GM18508 (cell line): Measurements from ENCODE around the gene SEMA3F.
"Not testable (repeated sequence)": the region's sequence is repeated elsewhere in the genome, so short reads cannot be mapped to it uniquely, and the experiment has no call there.

Source experiments
- ATAC-seq: cut with Tn5 transposase; IDR thresholded peaks from one replicate; pipeline ENCODE4 v1.9.1; 2021; ENCODE audit warnings: moderate number of reproducible peaks; ENCODE audit not compliant: insufficient read depth, unreplicated experiment

SEMA3F gene

GRCh38 chr3:50205413-50206276 is 50.5 kb downstream of the SEMA3F start:
- ATAC-seq = no peak

- ATAC-seq = no peak
Measured at GRCh38 chr3:50207359-50208042, 52.4 kb downstream of the SEMA3F start.

DNA sequence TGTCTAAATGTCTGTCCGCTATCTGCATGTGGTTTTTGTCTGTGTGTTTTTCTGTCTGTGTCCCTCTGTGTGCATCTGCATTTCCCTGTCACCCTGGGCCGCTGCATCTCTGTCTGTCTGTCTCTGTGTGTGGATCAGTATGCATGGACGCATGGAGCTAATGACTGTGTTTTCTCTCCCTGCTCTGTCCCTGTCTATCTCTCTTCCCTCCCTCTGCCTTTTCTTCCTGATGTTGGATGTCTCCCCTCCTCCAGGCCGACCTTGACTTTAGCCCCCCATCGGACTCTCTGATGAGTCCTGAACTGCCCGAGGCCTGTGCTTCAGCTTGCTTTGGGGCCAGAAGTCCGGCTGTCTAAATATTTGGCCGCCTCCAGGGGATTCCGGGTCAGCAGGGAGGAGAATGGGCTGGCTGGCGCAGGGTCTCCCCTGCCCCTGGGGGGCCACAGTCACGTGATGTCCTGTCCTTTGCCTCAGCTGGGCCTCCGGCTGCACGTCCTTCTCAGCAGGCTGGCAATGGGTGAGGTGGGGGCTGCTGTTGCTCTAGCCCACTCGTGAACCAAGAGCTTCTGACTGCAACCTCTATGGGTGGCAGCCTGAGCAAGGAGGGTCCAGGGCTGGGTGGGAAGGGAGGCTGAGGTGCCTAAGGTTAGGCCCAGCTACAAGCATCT is 53.7 kb downstream of the SEMA3F start:
- ATAC-seq = no peak

- ATAC-seq = no peak
Measured at GRCh38 chr3:50210176-50210509, 55.0 kb downstream of the SEMA3F start.

- no peak for ATAC-seq
Measured at GRCh38 chr3:50210510-50211367, 55.6 kb downstream of the SEMA3F start.

- not testable (repeated sequence) for ATAC-seq
Measured at GRCh38 chr3:50211368-50211717, 56.2 kb downstream of the SEMA3F start.

DNA sequence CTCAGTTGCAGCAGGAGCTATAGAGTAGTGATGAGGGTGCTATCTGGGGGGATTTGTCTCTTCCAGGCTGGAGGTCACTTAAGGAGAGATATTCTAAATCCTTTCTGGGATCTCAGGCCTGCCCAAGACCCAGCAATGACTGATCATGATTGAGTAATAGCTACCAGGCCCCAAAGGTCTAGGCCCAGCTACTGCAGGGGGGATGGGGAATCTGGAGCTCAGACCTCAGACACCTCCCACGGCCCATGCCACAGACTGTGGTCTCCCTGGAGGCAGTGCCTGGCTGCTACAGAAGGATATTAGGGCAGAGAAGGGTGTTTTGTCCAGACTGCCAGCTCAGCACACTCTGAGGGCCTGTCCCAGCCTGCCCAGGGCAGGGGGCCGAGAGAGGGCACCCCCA is 56.8 kb downstream of the SEMA3F start:
- no peak for ATAC-seq

DNA sequence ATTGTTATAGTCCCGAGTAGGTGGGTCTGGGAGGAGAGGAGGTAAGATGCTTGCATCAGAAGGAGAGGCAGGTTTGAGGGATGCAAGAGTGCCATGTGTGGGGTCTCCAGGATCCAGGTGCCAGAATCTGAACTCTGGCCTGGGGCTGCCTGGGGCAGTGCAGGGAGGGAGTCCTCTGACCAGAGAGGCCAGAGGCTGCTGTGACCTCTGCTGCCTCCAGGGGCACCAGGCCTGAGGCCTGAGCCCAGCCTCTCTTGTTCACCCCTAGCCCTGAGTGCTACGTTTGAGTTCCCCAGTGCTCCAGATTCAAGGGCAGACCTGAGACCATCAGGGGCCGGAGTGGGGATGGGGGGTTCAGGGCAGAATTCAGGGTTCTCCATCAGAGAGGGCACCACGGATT is 57.4 kb downstream of the SEMA3F start:
- ATAC-seq = no peak

DNA sequence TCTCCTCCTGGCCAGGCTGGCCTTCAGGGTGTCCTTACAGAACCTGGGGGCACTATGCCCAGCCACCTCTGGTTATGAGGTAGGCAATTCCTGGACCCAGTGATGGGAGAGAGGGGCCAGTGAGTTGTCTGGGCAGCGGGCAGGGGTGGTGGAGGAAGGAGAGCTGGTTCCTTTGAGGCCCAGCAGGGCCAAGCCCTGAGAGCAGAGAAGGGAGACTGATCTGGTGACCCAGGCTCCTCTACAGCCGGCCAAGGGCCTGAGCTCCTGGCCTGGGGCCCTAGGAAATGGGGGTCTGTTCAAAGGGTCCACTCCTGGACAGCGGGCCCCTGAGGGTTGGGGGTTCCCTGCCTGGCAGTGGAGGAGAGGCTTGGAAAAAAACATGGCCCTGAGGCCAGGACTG is 57.8 kb downstream of the SEMA3F start:
- no peak for ATAC-seq

- no peak for ATAC-seq
Measured at GRCh38 chr3:50213373-50213772, 58.2 kb downstream of the SEMA3F start.

- ATAC-seq = no peak
Measured at GRCh38 chr3:50214824-50215223, 59.7 kb downstream of the SEMA3F start.

- ATAC-seq = no peak
Measured at GRCh38 chr3:50215529-50215928, 60.4 kb downstream of the SEMA3F start.

GRCh38 chr3:50217681-50218080 is 62.6 kb downstream of the SEMA3F start:
- ATAC-seq = no peak

- ATAC-seq = no peak
Measured at GRCh38 chr3:50218448-50218847, 63.3 kb downstream of the SEMA3F start.

- no peak for ATAC-seq
Measured at GRCh38 chr3:50219285-50219684, 64.2 kb downstream of the SEMA3F start.

- ATAC-seq = no peak
Measured at GRCh38 chr3:50220109-50220508, 65.0 kb downstream of the SEMA3F start.

GRCh38 chr3:50221051-50221410 is 65.9 kb downstream of the SEMA3F start:
- ATAC-seq = no peak

DNA sequence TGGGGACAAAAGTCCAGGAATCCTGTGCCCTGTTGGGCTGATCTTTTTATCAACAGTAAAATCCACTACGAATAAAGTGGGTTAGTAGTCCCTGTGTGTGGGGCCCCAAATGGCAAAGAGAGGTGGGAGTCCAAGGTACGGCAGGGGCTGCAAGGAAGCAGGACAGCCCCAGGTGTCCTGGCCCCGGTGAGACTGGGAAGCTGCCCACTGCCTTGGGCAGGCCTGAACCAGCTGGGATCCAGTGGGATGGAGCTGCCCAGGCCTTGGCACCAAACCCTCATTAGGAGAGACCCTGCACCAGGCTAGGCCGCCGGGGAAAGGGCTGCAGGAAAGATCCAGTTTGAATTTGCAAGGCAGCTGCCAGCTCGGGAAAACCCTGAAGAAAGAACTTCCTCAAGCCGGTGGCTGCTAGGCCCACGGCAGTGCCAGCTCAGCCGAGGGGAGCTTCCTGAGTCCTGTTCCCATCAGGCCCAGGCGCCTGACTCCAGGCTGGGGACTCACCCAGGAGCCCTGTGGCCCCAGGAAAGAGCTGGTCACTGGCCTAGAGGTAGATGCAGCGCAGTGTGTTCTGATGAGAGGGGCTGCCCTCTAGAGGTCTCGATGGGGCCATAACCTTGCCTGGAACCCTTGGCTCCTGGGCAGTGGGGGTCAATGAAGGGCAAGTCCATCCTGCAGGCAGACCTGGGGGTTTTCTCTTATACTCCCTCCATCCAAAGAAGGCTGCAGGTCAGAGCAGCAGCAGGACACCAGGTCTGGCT is 66.5 kb downstream of the SEMA3F start:
- no peak for ATAC-seq

- no peak for ATAC-seq
Measured at GRCh38 chr3:50222169-50222528, 67.0 kb downstream of the SEMA3F start.

GRCh38 chr3:50224639-50225038 is 69.5 kb downstream of the SEMA3F start:
- ATAC-seq = no peak
